DMS114 treated with DMSO at 0.1 percent for 48 hours (cell line): Measurements from ENCODE around the gene DRAXIN.

Experiments
- DNase-seq: peaks from one replicate; lab custom pipeline; 2025; ENCODE audit not compliant: unreplicated experiment; lab: John Stamatoyannopoulos, UW

Gene DRAXIN

GRCh38 chr1:11684070-11684469 lies 7.4 kb upstream of the DRAXIN start:
- DNase-seq, result no peak

- DNase-seq, result no peak
Measured at GRCh38 chr1:11685210-11685752, 6.2 kb upstream of the DRAXIN start.

GRCh38 chr1:11688506-11688905 lies 3.0 kb upstream of the DRAXIN start:
- no peak for DNase-seq

- DNase-seq, result no peak
Measured at GRCh38 chr1:11690397-11691301, 861 bp upstream of the DRAXIN start.

GRCh38 chr1:11691928-11692711 lies 610 bp downstream of the DRAXIN start:
- DNase-seq, result no peak

- no peak for DNase-seq
Measured at GRCh38 chr1:11693024-11693590, 1.6 kb downstream of the DRAXIN start.

GRCh38 chr1:11693917-11694316 lies 2.4 kb downstream of the DRAXIN start:
- no peak for DNase-seq

- DNase-seq, result no peak
Measured at GRCh38 chr1:11695861-11696260, 4.4 kb downstream of the DRAXIN start.

GRCh38 chr1:11697188-11697892 lies 5.8 kb downstream of the DRAXIN start:
- no peak for DNase-seq

- DNase-seq, result no peak
Measured at GRCh38 chr1:11697893-11698210, 6.3 kb downstream of the DRAXIN start.

GRCh38 chr1:11700601-11701467 lies 9.3 kb downstream of the DRAXIN start:
- DNase-seq, result no peak

GRCh38 chr1:11701551-11701961 lies 10.0 kb downstream of the DRAXIN start:
- no peak for DNase-seq

- no peak for DNase-seq
Measured at GRCh38 chr1:11701981-11702803, 10.7 kb downstream of the DRAXIN start.

GRCh38 chr1:11703357-11704193 lies 12.1 kb downstream of the DRAXIN start:
- no peak for DNase-seq

- DNase-seq, result no peak
Measured at GRCh38 chr1:11704194-11704529, 12.7 kb downstream of the DRAXIN start.

- DNase-seq, result no peak
Measured at GRCh38 chr1:11704691-11705475, 13.4 kb downstream of the DRAXIN start.

- no peak for DNase-seq
Measured at GRCh38 chr1:11705596-11705995, 14.1 kb downstream of the DRAXIN start.

- no peak for DNase-seq
Measured at GRCh38 chr1:11706292-11706691, 14.8 kb downstream of the DRAXIN start.
